Activated CD4-positive, CD25-positive, alpha-beta regulatory T cell treated with anti-CD3 and anti-CD28 coated beads, Interleukin-2, amount 50 U/mL, for 24 hours (primary cell): ENCODE measurements around the gene SLC13A5.

Source experiments
- ATAC-seq, 2 donors: fragments of 150-1000 bp; cut with Tn5 transposase; one replicate each; pipeline ENCODE4 v1.10.0; 2021; ENCODE audit warnings: mild to moderate bottlenecking in 1 of 2, moderate library complexity in 1 of 2

SLC13A5 gene

DNA sequence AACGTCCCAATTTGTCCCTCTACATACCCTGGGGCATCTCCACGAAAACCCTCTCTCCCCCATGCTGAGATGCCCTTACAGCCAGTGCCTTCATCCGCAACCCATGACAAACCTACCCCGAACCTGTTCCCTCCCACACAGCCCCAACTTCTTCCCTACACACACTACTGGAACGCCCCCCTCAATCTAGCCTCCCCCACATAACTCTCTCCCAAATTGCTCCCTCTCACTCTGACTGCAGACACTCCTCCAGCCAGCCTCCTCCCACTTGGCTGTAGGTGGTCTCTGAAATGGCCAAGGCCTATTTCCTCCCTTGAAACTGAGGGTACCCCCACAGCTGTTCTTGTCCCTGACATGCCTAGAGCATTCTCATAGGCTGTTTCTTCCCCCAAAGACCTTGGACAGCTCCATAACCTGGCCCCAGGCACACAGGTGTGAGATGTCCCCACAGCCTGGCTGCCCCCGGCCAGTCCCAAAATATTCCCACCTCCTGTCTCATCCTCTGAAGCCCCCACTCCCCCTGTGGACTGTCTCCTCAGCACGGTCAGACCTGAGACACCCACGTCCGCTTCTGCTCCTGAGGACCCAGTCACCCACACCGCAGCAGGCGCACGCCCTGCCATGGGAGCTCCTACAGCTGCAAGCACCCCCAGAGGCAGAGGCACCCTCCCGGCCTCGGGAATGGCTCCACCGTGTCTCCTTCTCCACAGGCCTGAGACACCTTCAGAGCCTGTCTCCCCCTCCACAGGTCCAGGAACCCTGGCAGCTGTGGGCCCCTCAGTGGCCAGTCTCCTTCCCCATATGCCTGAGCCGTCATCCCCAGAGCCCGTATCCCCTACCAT is 76.3 kb downstream of the SLC13A5 start:
- no peak for ATAC-seq

DNA sequence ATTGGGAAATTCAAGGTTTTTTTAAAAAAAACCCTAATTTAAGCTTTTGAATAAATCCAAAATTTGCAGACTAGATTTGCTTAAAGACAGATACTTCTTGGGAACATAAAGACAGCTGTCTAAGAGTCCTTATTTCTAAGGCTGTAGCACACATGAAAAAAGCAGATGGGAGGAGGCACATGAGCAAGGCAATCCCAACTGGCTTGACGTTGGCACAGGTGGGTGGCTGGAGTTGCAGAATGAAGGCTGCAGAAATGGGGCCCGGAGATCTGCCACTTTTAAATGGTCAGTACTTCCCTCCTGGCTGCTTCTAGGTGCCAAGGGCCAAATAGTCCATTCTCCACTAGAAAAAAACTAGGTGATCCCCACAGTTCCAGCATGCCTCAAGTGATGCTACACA is 77.1 kb downstream of the SLC13A5 start:
- ATAC-seq: no peak
